ENCODE measurements around the gene CKAP2L. TPM values are rescaled to one million over a fixed set of nuclear protein-coding genes. Genes with fewer than 3 reads are reported as not detected.

Gene CKAP2L
- total and polyA plus RNA-seq, 9 of the 15 experiments (the other 6 are each of a cell fraction or from before 2014, with no cell fraction given), result 10.4 to 21.9 (median 14.2) TPM

DNA sequence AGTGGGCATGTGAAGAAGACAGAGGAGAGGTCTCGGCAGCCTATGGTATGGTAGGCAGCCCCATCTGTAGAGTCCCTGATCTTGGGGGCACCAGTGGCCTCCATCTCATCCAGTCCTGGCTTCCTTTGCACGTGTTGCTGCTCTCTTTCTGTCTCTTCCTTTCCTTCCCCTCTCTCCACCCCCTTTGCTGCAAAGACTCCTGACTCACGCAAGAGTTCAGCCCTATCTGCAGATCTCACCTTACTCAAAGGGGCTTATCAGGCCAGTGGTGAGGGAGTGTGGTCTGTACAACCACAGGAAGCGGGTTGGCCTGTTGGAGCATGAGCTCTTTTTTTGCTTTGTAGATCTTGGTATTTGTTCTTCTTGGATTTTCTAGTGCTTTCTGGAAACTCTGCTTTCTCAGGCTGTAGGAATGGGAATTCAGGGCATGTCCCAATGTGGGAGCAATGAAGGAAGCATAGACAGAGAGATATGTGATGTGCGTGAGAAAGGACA, 58.2 kb downstream of the CKAP2L start (continued):
- TF ChIP-seq BCLAF1 (IDR thresholded peaks at IDR 0.05; ENCODE audit: borderline replicate concordance in 1 of 2, control insufficient read depth in 1 of 2, low read depth in 2 of 2, low read length in 1 of 2), result no peak; a peak in 1 of 4 replicates
- TF ChIP-seq, protein P1, sequence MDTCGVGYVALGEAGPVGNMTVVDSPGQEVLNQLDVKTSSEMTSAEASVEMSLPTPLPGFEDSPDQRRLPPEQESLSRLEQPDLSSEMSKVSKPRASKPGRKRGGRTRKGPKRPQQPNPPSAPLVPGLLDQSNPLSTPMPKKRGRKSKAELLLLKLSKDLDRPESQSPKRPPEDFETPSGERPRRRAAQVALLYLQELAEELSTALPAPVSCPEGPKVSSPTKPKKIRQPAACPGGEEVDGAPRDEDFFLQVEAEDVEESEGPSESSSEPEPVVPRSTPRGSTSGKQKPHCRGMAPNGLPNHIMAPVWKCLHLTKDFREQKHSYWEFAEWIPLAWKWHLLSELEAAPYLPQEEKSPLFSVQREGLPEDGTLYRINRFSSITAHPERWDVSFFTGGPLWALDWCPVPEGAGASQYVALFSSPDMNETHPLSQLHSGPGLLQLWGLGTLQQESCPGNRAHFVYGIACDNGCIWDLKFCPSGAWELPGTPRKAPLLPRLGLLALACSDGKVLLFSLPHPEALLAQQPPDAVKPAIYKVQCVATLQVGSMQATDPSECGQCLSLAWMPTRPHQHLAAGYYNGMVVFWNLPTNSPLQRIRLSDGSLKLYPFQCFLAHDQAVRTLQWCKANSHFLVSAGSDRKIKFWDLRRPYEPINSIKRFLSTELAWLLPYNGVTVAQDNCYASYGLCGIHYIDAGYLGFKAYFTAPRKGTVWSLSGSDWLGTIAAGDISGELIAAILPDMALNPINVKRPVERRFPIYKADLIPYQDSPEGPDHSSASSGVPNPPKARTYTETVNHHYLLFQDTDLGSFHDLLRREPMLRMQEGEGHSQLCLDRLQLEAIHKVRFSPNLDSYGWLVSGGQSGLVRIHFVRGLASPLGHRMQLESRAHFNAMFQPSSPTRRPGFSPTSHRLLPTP (IDR thresholded peaks at IDR 0.05; ENCODE audit: borderline replicate concordance, extremely low read depth, insufficient read length), result no peak
- TF ChIP-seq SMARCA5 (IDR thresholded peaks at IDR 0.05), result no peak
- no peak for TF ChIP-seq ZNF77 (CRISPR knock-in tag; IDR thresholded peaks at IDR 0.05)
- TF ChIP-seq ZNF507 (tag; conservative IDR thresholded peaks at IDR 0.05), result no peak
- TF ChIP-seq GMEB1 (CRISPR knock-in tag; IDR thresholded peaks at IDR 0.05), result no peak
- peak; percentile 75 for TF ChIP-seq TAF9B (IDR thresholded peaks at IDR 0.05; ENCODE audit: partially characterized antibody)
- TF ChIP-seq PRPF4 (IDR thresholded peaks at IDR 0.05; ENCODE audit: insufficient read depth, low read depth, low read length, poor library complexity, severe bottlenecking), result no peak
- no peak for TF ChIP-seq JUNB (CRISPR knock-in tag; conservative IDR thresholded peaks at IDR 0.05)
- no peak for TF ChIP-seq ATF2 (CRISPR knock-in tag; IDR thresholded peaks at IDR 0.05)
- TF ChIP-seq ZNF239 (CRISPR knock-in tag; IDR thresholded peaks at IDR 0.05), result peak; percentile 63
- TF ChIP-seq FOXK1 (CRISPR knock-in tag; IDR thresholded peaks at IDR 0.05; ENCODE audit: borderline replicate concordance), result no peak
- no peak for TF ChIP-seq PCBP1 (IDR thresholded peaks at IDR 0.05; ENCODE audit: low read depth, low read length, poor library complexity, severe bottlenecking)
- TF ChIP-seq NONO (IDR thresholded peaks at IDR 0.05; ENCODE audit: low read depth in 2 of 2, low read length in 1 of 2), result 0 out of 4 replicates have a peak, but pooled peaks of 1 of the 2 experiments have one; percentile 64
- TF ChIP-seq ZNF143 (CRISPR knock-in tag; IDR thresholded peaks at IDR 0.05), result no peak
- peak; percentile 100 for TF ChIP-seq GATA2 (CRISPR knock-in tag; IDR thresholded peaks at IDR 0.05)
- no peak for TF ChIP-seq ZBTB8A (IDR thresholded peaks at IDR 0.05; ENCODE audit: partially characterized antibody)
- 0 out of 2 replicates have a peak, but pooled peaks have one; percentile 48 for TF ChIP-seq ZNF445 (CRISPR knock-in tag; IDR thresholded peaks at IDR 0.05; ENCODE audit: low read depth)
- TF ChIP-seq ZNF224 (CRISPR knock-in tag; IDR thresholded peaks at IDR 0.05), result no peak
